ENCODE results near the gene THRSP.

DNA sequence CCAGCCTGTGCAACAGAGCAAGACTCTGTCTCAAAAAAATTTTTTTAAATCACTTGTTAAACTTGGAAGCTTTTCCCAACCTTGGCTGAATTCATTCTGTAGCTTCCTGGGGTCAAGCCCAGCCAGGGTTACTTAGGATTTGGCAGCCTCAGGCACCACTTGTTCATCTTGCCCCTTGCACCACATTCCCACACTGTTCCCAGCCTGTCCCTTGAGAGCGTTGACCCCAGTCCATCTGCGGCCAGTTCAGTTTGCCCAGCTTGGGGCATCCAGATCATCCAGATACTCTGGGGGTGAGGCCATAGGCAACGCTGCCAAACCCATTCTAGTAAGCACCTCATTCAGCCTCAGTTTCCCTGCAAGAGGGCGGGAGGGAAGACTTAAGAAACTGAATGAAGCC, 8.7 kb upstream of the THRSP start:
- TF ChIP-seq, protein P1, sequence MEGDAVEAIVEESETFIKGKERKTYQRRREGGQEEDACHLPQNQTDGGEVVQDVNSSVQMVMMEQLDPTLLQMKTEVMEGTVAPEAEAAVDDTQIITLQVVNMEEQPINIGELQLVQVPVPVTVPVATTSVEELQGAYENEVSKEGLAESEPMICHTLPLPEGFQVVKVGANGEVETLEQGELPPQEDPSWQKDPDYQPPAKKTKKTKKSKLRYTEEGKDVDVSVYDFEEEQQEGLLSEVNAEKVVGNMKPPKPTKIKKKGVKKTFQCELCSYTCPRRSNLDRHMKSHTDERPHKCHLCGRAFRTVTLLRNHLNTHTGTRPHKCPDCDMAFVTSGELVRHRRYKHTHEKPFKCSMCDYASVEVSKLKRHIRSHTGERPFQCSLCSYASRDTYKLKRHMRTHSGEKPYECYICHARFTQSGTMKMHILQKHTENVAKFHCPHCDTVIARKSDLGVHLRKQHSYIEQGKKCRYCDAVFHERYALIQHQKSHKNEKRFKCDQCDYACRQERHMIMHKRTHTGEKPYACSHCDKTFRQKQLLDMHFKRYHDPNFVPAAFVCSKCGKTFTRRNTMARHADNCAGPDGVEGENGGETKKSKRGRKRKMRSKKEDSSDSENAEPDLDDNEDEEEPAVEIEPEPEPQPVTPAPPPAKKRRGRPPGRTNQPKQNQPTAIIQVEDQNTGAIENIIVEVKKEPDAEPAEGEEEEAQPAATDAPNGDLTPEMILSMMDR (conservative IDR thresholded peaks at IDR 0.05) = no peak
- no peak for TF ChIP-seq EZH2 (IDR thresholded peaks at IDR 0.05; ENCODE audit: low read depth)

Data from PC-9 (cell line).